ENCODE measurements around the gene POLR2A.

- TF ChIP-seq CTCF (IDR thresholded peaks at IDR 0.05) (no peak), POLR2A (IDR thresholded peaks at IDR 0.05) (no peak), POLR2AphosphoS5 (IDR thresholded peaks at IDR 0.05) (no peak)
Observed at GRCh38 chr17:7435676-7436555, 48.2 kb upstream of the POLR2A start.

Data from gastroesophageal sphincter (tissue), 3 donors.